SU-DHL-6 (cell line): ENCODE results near the gene ZNF541.

Experiments used
- CTCF ChIP-seq: fragments of 200-600 bp; sonication (generic); IDR thresholded peaks from one replicate; pipeline ENCODE4 v1.5.1; 2017; ENCODE audit warnings: antibody characterized with exemption, mild to moderate bottlenecking, low read length, moderate library complexity; ENCODE audit not compliant: insufficient read depth, poor library complexity, severe bottlenecking
- EZH2phosphoT487 ChIP-seq: fragments of 200-600 bp; sonication (generic), shearing (Covaris generic); conservative IDR thresholded peaks from 2 replicates; pipeline ENCODE4 v1.6.1; 2018; ENCODE audit warnings: mild to moderate bottlenecking, antibody characterized with exemption, low read length, moderate library complexity, mixed read lengths

DNA sequence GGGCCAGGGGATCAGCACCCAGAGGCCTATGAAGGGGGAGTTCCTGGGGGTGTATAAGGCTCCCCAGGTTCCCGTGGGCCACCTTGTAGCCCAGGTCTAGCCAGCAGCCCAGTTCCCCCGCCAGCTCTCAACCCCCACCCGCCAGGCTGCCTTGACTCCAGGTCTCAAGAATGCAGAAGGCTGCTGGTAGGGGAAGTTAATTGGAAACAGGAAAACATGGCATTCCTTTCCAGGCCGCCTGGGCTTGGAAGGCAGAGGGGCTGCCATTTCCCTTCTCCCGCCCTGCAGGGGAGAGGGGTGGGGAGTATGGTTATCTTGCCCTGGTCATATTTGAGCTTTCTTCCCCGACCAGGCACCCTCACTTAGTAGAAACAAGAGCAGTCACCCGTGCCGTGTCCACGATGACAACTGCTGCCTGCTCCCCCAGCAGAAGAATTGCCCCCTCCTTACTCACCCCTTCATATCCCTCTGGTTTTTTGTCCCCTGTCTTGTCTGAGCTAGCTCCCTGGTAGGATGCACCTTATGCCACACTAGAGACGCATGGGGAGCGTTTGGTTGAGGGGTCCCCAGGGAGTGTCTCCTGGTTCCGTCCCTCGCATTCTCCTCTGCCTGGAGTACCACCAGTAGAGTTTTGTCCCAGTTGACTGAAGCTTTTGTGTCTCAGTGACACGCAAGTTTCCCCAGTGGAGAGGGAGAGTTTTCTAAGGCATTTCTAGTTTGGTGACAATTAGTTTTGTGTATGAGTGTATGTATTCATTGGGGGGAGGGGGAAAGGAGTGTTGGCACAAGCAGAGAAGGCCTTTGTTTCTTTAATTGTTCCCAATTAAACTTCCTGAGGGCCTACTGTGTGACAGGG is 40.4 kb upstream of the ZNF541 start:
- TF ChIP-seq CTCF (no peak), EZH2phosphoT487 (no peak)
